ENCODE measurements around the gene SLC44A2.

SLC44A2 gene

DNA sequence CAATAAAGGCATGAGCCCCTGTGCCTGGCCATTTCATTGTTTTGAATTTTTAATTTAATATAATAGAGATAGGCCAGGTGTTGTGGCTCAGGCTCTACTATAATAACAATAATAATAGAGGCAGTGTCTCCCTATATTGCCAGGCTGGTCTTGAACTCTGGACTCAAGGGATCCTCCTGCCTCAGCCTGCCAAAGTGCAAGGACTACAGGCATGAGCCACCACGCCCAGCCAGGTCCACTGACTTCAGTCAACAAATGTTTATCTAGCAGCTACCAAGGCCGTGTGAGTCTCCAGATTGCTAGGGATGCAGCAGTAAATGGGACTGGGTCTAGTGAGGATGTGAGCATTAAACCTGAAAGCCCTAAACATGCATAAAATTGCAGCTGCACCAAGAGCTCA is 15.0 kb downstream of the SLC44A2 start:
- H3K4me2 ChIP-seq (ENCODE audit: low read depth, low read length, poor library complexity, severe bottlenecking), result no peak overlapping the region
- no peaks in the 10 kb centered on the region for H3K9me3 ChIP-seq (ENCODE audit: insufficient read depth, low read length)
- no peak overlapping the region for H3K4me3 ChIP-seq (ENCODE audit: insufficient read depth, low read length, poor library complexity, severe bottlenecking)
- no peak overlapping the region for H3K9ac ChIP-seq (ENCODE audit: low read length)
- H3F3A ChIP-seq (ENCODE audit: insufficient read depth), result no peaks in the 10 kb centered on the region
- TF ChIP-seq, protein P1, sequence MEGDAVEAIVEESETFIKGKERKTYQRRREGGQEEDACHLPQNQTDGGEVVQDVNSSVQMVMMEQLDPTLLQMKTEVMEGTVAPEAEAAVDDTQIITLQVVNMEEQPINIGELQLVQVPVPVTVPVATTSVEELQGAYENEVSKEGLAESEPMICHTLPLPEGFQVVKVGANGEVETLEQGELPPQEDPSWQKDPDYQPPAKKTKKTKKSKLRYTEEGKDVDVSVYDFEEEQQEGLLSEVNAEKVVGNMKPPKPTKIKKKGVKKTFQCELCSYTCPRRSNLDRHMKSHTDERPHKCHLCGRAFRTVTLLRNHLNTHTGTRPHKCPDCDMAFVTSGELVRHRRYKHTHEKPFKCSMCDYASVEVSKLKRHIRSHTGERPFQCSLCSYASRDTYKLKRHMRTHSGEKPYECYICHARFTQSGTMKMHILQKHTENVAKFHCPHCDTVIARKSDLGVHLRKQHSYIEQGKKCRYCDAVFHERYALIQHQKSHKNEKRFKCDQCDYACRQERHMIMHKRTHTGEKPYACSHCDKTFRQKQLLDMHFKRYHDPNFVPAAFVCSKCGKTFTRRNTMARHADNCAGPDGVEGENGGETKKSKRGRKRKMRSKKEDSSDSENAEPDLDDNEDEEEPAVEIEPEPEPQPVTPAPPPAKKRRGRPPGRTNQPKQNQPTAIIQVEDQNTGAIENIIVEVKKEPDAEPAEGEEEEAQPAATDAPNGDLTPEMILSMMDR (IDR thresholded peaks at IDR 0.05; ENCODE audit: insufficient read depth, low read length, poor library complexity, severe bottlenecking), result no peak
- no peak for TF ChIP-seq EZH2phosphoT487 (conservative IDR thresholded peaks at IDR 0.05; ENCODE audit: low read length)
- no peaks in the 10 kb centered on the region for H3K79me2 ChIP-seq (ENCODE audit: insufficient read depth, low read length)
- H2AFZ ChIP-seq (ENCODE audit: low read depth, low read length, severe bottlenecking), result no peak overlapping the region
- no peak overlapping the region for H3K27ac ChIP-seq (ENCODE audit: low read depth, low read length)
- H4K20me1 ChIP-seq (ENCODE audit: low read depth, low read length), result no peaks in the 10 kb centered on the region
- H3K27me3 ChIP-seq (ENCODE audit: low read length), result no peaks in the 10 kb centered on the region
- no peaks in the 10 kb centered on the region for H3K9me2 ChIP-seq (replicated peaks; ENCODE audit: insufficient read depth, low read length)
- H3K36me3 ChIP-seq (ENCODE audit: low read length), result no peaks in the 10 kb centered on the region

DNA sequence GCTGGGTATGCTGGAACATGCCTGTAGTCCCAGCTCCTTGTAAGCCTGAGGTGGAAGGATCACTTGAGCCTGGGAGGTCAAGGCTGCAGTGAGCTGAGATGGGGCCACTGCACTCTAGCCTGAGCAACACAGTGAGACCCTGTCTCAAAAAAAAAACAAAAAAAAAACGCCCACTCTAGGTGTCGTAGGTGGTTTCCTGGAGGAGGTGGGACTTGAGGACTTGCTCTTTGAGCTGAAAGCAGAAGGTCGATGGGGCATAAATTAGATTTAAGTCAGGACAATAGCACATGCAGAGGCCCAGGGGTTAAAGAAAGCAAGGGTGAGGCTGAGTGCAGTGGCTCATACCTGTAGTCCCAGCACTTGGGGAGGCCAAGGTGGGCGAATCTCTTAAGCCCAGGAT is 15.9 kb downstream of the SLC44A2 start:
- no peaks in the 10 kb centered on the region for H3F3A ChIP-seq (ENCODE audit: insufficient read depth)
- H3K36me3 ChIP-seq (ENCODE audit: low read length), result no peaks in the 10 kb centered on the region
- no peaks in the 10 kb centered on the region for H4K20me1 ChIP-seq (ENCODE audit: low read depth, low read length)
- no peaks in the 10 kb centered on the region for H3K79me2 ChIP-seq (ENCODE audit: insufficient read depth, low read length)
- H3K27me3 ChIP-seq (ENCODE audit: low read length), result no peaks in the 10 kb centered on the region
- H2AFZ ChIP-seq (ENCODE audit: low read depth, low read length, severe bottlenecking), result no peak overlapping the region
- no peak for TF ChIP-seq EZH2phosphoT487 (conservative IDR thresholded peaks at IDR 0.05; ENCODE audit: low read length)
- TF ChIP-seq, protein P1 (IDR thresholded peaks at IDR 0.05; ENCODE audit: insufficient read depth, low read length, poor library complexity, severe bottlenecking), result no peak
- no peaks in the 10 kb centered on the region for H3K9me3 ChIP-seq (ENCODE audit: insufficient read depth, low read length)
- H3K9me2 ChIP-seq (replicated peaks; ENCODE audit: insufficient read depth, low read length), result no peaks in the 10 kb centered on the region
- H3K27ac ChIP-seq (ENCODE audit: low read depth, low read length), result no peak overlapping the region
- no peak overlapping the region for H3K4me3 ChIP-seq (ENCODE audit: insufficient read depth, low read length, poor library complexity, severe bottlenecking)
- no peak overlapping the region for H3K9ac ChIP-seq (ENCODE audit: low read length)
- no peak overlapping the region for H3K4me2 ChIP-seq (ENCODE audit: low read depth, low read length, poor library complexity, severe bottlenecking)

DNA sequence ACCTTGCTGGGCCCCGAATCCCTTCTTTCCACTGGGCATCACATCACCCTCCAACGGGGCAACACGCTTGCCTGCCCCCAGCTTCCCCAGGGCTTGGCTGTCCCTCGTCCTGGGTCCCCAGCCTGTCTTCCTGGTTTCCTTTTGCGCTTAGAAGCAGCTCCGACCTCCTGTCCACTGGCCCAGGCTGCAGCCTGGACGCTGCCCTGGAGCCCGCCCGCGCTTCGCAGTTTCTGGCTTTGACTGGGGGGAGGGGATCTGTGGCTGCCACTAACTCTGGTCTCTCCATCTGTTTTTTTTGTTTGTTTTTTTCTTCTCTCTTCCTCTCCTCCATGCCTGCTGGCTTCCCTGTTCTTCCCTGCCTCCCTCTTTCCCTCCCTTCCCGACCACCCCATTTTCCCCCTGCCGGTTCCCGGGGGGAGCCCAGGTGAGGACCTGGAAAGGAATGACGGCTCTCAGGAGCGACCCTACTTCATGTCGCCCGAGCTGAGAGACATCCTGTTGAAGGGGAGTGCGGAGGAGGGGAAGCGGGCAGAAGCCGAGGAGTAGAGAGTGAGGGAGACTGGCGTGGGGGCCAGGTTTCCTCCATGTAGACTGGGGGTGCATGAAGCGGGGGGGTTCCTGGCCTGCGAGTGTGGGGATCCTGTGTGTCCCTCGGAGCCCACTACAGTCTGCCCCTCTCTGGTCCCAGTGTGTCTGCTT is 17.3 kb downstream of the SLC44A2 start:
- no peak overlapping the region for H2AFZ ChIP-seq (ENCODE audit: low read depth, low read length, severe bottlenecking)
- H4K20me1 ChIP-seq (ENCODE audit: low read depth, low read length), result no peaks in the 10 kb centered on the region
- no peaks in the 10 kb centered on the region for H3K27me3 ChIP-seq (ENCODE audit: low read length)
- no peak overlapping the region for H3K9ac ChIP-seq (ENCODE audit: low read length)
- no peaks in the 10 kb centered on the region for H3K9me3 ChIP-seq (ENCODE audit: insufficient read depth, low read length)
- H3K9me2 ChIP-seq (replicated peaks; ENCODE audit: insufficient read depth, low read length), result no peaks in the 10 kb centered on the region
- H3K4me3 ChIP-seq (ENCODE audit: insufficient read depth, low read length, poor library complexity, severe bottlenecking), result no peak overlapping the region
- no peaks in the 10 kb centered on the region for H3K36me3 ChIP-seq (ENCODE audit: low read length)
- no peaks in the 10 kb centered on the region for H3F3A ChIP-seq (ENCODE audit: insufficient read depth)
- H3K27ac ChIP-seq (ENCODE audit: low read depth, low read length), result no peak overlapping the region
- TF ChIP-seq, protein P1 (IDR thresholded peaks at IDR 0.05; ENCODE audit: insufficient read depth, low read length, poor library complexity, severe bottlenecking), result no peak
- no peak for TF ChIP-seq EZH2phosphoT487 (conservative IDR thresholded peaks at IDR 0.05; ENCODE audit: low read length)
- no peaks in the 10 kb centered on the region for H3K79me2 ChIP-seq (ENCODE audit: insufficient read depth, low read length)
- H3K4me2 ChIP-seq (ENCODE audit: low read depth, low read length, poor library complexity, severe bottlenecking), result no peak overlapping the region

All from SU-DHL-6 (cell line).